ENCODE data around the gene TEF.

The TEF gene

DNA sequence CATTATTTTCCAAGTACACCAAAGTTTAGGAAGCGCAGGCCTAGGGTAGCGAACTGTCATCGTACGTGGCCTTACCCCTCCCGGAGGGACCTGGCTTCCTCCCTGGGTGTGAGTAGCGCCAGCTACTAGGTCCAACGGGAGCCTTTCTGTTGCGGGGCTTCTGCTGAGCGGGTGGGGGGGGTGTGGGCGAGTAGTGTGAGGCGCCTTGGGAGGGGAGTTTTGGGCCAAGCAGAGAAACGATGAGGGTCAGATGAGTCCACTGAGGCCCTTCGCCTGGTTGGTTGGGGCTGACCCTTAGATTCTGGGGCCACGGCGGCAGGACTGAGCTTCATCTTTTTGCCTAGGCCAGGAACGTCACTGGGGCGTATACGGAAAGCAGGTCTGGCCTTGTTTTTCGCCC, 868 bp downstream of the TEF start:
- H3K4me1 ChIP-seq = peaks cover 0 to 29% (median 28%) of the 10 kb centered on the region in 4 donors
- DNase-seq = no peak
- H3K36me3 ChIP-seq = peaks cover 6 to 13% (median 7%) of the 10 kb centered on the region in 3 donors
- intact Hi-C loops (cut with DNase I; ENCODE audit: low total_unique reads) = no loop called here
- H3K27ac ChIP-seq = peak overlapping the region; percentile 96 to 100
- no peaks in the 10 kb centered on the region for H3K27me3 ChIP-seq
- peak overlapping the region; percentile 75 to 98 for H3K4me3 ChIP-seq
- TF ChIP-seq, protein P1, sequence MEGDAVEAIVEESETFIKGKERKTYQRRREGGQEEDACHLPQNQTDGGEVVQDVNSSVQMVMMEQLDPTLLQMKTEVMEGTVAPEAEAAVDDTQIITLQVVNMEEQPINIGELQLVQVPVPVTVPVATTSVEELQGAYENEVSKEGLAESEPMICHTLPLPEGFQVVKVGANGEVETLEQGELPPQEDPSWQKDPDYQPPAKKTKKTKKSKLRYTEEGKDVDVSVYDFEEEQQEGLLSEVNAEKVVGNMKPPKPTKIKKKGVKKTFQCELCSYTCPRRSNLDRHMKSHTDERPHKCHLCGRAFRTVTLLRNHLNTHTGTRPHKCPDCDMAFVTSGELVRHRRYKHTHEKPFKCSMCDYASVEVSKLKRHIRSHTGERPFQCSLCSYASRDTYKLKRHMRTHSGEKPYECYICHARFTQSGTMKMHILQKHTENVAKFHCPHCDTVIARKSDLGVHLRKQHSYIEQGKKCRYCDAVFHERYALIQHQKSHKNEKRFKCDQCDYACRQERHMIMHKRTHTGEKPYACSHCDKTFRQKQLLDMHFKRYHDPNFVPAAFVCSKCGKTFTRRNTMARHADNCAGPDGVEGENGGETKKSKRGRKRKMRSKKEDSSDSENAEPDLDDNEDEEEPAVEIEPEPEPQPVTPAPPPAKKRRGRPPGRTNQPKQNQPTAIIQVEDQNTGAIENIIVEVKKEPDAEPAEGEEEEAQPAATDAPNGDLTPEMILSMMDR (IDR thresholded peaks at IDR 0.05) = no peak
- H3K9me3 ChIP-seq = no peaks in the 10 kb centered on the region

DNA sequence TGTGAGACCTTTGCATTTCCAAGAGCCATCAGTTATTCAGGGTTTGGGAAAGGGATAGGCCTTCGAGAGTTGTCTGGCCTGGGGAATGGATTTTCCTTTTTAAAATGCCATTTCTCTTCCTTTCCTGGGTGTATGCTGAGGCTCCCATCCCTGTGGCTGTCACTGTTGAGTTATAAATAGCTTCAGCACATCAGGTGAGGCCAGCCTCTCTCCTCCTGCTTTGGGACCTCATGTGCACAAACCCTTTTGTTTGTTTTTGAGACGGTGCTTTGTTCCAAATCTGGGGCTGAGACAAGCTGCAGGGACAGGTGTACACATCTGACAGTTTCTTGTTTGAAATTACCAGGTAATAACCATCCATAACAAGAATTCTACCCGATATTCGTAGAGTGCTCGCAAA, 1.3 kb downstream of the TEF start:
- Histone ChIP-seq H3K4me3 (peak overlapping the region; percentile 75 to 98), H3K36me3 (peaks cover 10 to 18% (median 11%) of the 10 kb centered on the region in 3 donors), H3K4me1 (peaks cover 0 to 29% (median 28%) of the 10 kb centered on the region in 4 donors), H3K9me3 (no peaks in the 10 kb centered on the region), H3K27ac (peak overlapping the region; percentile 96 to 100), H3K27me3 (no peaks in the 10 kb centered on the region)
- TF ChIP-seq, protein P1 (IDR thresholded peaks at IDR 0.05) = no peak
- no peak for DNase-seq
- intact Hi-C loops (cut with DNase I; ENCODE audit: low total_unique reads) = no loop called here

DNA sequence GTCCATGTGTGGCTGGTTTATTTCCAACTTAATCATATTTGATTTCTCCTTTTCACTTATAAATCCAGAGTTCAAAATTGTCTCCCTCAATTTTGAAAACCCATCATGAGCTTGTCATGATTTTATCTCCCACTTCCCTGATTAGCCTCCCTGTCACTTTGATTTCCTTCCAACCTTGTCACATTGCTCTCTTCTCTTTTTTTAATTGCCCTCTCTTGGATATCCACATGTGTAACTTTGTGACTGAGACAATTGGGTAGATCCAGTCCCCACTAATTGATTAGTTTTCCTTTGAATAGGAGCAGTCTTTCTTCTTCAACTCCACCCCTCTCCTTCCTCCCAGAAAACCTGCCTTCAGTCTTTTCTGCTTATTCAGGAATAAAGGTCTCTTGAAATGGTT, 2.4 kb downstream of the TEF start:
- H3K4me3 ChIP-seq = no peak overlapping the region
- H3K4me1 ChIP-seq = peaks cover 0 to 29% (median 28%) of the 10 kb centered on the region in 4 donors
- peaks cover 21 to 28% (median 21%) of the 10 kb centered on the region in 3 donors for H3K36me3 ChIP-seq
- H3K27me3 ChIP-seq = no peaks in the 10 kb centered on the region
- no peaks in the 10 kb centered on the region for H3K9me3 ChIP-seq
- no peak for DNase-seq
- TF ChIP-seq, protein P1 (IDR thresholded peaks at IDR 0.05) = no peak
- intact Hi-C loops (cut with DNase I; ENCODE audit: low total_unique reads) = no loop called here
- H3K27ac ChIP-seq = peak overlapping the region; percentile 96 to 100

DNA sequence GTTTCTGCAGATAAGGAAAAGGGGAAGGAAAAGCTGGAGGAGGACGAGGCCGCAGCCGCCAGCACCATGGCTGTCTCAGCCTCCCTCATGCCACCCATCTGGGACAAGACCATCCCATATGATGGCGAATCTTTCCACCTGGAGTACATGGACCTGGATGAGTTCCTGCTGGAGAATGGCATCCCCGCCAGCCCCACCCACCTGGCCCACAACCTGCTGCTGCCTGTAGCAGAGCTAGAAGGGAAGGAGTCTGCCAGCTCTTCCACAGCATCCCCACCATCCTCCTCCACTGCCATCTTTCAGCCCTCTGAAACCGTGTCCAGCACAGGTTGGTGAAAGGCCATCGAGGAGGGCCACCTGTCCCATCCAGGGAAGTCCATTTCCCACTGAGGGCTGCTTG, 5.6 kb downstream of the TEF start:
- DNase-seq = no peak
- Histone ChIP-seq H3K27ac (no peak overlapping the region), H3K36me3 (peaks cover 50 to 54% (median 52%) of the 10 kb centered on the region in 3 donors), H3K9me3 (no peaks in the 10 kb centered on the region), H3K4me1 (peaks cover 0 to 21% (median 17%) of the 10 kb centered on the region in 4 donors), H3K4me3 (no peak overlapping the region), H3K27me3 (no peaks in the 10 kb centered on the region)
- intact Hi-C loops (cut with DNase I; ENCODE audit: low total_unique reads) = no loop called here
- TF ChIP-seq, protein P1 (IDR thresholded peaks at IDR 0.05) = no peak

DNA sequence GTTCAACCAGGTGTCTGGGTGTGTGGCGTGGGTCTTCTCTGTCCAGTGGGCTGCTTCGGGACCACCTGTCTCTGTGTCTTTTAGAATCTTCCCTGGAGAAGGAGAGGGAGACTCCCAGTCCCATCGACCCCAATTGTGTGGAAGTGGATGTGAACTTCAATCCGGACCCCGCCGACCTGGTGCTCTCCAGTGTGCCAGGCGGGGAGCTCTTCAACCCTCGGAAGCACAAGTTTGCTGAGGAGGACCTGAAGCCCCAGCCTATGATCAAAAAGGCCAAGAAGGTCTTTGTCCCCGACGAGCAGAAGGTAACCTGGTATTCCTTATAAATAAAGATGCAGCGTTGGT, 12.2 kb downstream of the TEF start:
- Histone ChIP-seq H3K36me3 (peaks cover 66 to 80% (median 78%) of the 10 kb centered on the region in 3 donors), H3K27ac (peak overlapping the region; percentile 77 to 81)
- intact Hi-C loops (cut with DNase I; ENCODE audit: low total_unique reads) = no loop called here

More for the DNA sequence above, 12.2 kb downstream of the TEF start:
- Histone ChIP-seq H3K4me3 (no peak overlapping the region), H3K27me3 (no peaks in the 10 kb centered on the region), H3K4me1 (peaks cover 0 to 35% (median 16%) of the 10 kb centered on the region in 4 donors), H3K9me3 (no peaks in the 10 kb centered on the region)
- TF ChIP-seq, protein P1 (IDR thresholded peaks at IDR 0.05) = no peak
- no peak for DNase-seq

All from tibial artery (tissue), 4 donors.